LNCAP (cell line): ENCODE results near the gene CNTNAP2.
A peak's percentile ranks its signal among the peaks of the same experiment; 100 is the strongest.

Experiments used
- TF ChIP-seq, protein P1 (sequence below): fragments of 450-650 bp; IDR thresholded peaks from 2 replicates; pipeline ENCODE4 v1.5.1; 2017; ENCODE audit warnings: mild to moderate bottlenecking

CNTNAP2 gene

DNA sequence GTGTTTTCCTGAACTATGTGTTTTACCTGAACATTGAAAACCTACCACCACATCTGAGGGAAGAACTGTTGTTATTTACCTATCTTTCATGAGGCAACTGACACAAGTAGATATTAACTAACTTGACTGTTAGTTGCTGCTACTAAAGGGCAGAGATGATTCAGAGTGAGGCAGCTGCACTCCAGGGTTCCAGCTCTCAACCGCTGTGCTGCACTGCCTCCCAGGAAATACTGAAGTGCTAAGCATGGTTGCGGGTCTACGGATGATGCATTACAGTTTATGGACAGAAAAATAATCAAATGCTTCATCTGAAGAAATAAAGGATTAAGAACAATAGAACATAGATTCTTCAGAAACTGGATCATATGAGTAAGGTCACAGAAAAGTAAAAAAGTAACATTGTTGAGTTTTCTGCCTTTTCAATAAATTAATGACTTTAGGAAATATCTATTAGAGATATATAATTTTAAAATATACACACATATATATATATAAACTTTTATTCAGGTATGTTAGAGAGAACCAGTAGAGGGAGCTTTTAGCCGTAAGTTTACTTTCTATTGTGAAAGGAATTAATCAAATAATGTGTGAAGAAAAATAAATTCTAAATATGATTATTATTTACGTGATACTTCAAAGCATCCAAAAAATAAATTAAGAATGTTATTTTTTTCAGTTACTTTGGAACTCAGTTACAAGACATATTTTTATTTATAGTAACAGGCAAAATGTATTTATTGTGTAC is 620.0 kb downstream of the CNTNAP2 start:
- TF ChIP-seq, protein P1, sequence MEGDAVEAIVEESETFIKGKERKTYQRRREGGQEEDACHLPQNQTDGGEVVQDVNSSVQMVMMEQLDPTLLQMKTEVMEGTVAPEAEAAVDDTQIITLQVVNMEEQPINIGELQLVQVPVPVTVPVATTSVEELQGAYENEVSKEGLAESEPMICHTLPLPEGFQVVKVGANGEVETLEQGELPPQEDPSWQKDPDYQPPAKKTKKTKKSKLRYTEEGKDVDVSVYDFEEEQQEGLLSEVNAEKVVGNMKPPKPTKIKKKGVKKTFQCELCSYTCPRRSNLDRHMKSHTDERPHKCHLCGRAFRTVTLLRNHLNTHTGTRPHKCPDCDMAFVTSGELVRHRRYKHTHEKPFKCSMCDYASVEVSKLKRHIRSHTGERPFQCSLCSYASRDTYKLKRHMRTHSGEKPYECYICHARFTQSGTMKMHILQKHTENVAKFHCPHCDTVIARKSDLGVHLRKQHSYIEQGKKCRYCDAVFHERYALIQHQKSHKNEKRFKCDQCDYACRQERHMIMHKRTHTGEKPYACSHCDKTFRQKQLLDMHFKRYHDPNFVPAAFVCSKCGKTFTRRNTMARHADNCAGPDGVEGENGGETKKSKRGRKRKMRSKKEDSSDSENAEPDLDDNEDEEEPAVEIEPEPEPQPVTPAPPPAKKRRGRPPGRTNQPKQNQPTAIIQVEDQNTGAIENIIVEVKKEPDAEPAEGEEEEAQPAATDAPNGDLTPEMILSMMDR, result peak; percentile 31

DNA sequence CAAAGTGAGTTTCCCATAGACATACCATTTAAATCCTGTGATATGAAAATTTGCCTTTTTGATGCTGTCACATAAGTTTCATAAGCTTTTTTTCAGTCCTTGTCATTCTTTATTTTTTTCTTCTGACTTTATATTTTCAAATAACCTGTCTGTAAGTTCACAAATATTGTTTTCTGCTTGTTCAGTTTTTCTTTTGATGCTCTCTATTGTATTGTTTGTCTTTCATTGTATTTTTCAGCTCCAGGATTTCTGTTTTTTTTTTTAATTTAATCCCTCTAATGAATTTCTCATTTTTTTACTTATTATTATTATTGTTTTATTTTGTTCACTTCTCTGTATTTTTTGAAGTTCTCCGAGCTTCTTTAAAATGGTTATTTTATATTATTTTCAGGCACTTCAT is 623.4 kb downstream of the CNTNAP2 start:
- TF ChIP-seq, protein P1, result no peak

DNA sequence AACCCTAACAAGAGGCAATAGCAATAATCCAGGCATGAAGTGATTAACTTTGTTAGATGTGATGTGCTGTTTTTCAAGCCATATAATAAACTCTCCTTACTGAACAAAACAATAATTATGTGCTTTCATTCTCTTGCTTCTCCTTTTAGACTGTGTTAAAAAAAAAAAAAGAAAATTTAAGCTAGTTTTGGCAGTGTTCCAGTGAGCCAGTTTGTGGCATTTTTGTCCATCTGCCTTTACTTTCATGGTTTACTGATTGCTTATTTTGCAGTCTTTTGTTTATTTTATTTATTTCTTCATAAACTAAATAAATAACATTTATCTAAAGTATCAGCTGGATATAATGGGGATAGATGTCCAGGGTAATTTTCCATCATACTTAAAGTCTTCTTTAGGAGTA is 625.3 kb downstream of the CNTNAP2 start:
- TF ChIP-seq, protein P1, result no peak

DNA sequence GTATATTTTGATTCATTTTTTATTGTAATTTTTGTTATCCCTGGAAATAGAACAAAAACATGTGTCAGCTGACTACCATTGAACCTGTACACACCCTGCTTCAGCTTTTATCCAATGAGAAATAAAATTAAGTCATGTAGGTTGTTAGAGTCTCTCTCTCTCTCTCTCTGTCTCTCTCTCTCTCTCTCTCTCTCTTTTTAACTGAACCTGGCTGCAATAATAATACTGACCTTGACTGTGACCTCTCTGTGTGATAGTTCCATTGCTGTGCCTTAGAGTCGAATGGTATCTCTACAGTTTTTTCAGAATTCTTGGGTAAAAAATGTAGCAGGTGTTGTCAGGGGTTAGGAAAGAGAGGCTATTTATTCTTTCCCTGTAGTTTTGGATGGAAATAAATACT is 637.8 kb downstream of the CNTNAP2 start:
- TF ChIP-seq, protein P1, result no peak

DNA sequence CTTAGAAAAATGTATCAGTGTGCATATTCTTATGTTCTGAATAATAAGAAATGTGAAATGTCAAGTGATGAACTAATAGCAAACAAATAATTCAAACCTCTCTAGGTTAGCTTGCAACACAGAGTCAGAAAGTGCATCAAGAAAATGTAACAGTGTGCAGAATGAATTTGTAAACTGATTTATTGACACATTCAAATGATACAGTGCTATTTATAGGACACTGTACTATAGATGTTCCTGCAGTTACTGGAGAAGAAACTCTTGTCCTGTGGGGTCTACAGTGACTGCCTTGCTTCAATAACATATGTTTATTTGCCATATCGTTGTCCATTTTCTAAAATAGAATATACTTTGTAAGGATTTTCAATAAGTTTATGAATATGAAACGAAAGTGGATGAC is 639.0 kb downstream of the CNTNAP2 start:
- TF ChIP-seq, protein P1, result no peak

DNA sequence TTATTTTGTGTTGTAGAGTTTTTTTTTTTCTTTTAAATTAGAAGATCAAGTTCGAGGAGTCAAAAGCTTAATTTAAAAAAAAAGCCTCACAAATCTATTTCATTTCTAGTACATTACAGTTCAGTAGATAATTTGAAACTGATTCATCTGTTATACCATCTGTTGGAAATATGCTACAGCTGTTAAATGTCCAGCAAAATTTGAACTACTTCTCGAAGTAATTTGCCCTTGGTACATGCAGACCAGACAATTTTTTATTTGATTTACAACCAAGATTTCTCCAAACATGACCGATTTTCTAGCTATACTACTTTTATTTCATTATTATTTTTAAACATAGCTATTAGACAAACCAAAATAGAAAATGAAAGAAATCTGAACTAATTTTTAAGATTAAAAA is 647.9 kb downstream of the CNTNAP2 start:
- TF ChIP-seq, protein P1, result no peak

DNA sequence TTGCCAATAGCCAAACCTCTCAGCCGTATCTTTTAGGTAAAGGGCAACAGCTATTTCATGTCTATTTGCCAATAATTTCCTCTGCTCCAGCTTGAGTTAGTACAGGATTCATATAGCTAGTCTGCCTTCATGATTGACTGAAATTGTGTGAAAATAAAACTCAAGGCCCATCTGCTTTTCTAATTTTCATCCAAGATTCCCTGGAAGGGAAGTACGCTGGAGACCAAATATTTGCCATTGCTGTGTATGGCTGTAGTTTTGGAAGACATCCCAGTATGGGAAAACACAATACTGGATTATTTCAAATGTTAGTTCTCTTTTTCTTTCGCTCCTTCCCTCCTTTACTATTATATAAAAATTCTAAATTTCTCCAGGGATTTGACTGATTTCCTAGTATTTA is 652.4 kb downstream of the CNTNAP2 start:
- TF ChIP-seq, protein P1, result no peak

DNA sequence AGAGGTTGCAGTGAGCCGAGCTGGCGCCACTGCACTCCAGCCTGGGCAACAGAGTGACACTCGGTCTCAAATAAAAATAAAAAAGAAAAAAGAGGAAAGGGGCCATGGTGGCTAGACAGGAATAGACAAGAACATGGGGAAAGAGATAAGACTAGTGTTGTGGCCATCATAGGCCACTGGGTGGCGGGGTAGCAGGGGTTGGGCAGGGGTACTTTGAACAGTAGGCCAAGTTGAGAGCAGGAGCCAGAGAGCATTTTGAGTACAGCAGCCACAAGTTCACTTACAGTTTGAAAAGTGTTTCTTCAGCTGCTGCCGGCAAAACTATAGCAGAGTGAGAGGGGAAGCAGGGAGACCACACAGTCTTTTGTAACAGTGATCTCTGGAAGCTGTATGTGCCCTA is 656.0 kb downstream of the CNTNAP2 start:
- TF ChIP-seq, protein P1, result peak; percentile 24; the same call in 1 of the 2 replicates
